ENCODE data around the gene STPG4. TPM values are rescaled to one million over a fixed set of nuclear protein-coding genes. Genes with fewer than 3 reads are reported as not detected.

STPG4 gene
- total RNA-seq, 3 donors from 2014 or later = 0.32 TPM; not detected in 2

- H3K27ac ChIP-seq = peak overlapping the region; percentile 40 to 70
- no peaks in the 10 kb centered on the region for H3K27me3 ChIP-seq
- TF ChIP-seq CTCF (IDR thresholded peaks at IDR 0.05) = no peak
- TF ChIP-seq POLR2AphosphoS5 (IDR thresholded peaks at IDR 0.05) = no peak
- TF ChIP-seq POLR2A (IDR thresholded peaks at IDR 0.05) = no peak
- no peaks in the 10 kb centered on the region for H3K36me3 ChIP-seq
- intact Hi-C loops (cut with DNase I; ENCODE audit: low total_unique reads) = no loop called here
- no peaks in the 10 kb centered on the region for H3K4me1 ChIP-seq
- no peak overlapping the region for H3K4me3 ChIP-seq
- DNase-seq (ENCODE audit: low spot score in 2 of 2) = no peak
- no peaks in the 10 kb centered on the region for H3K9me3 ChIP-seq
Observed at GRCh38 chr2:47077442-47078117, 77.5 kb downstream of the STPG4 start.

GRCh38 chr2:47076586-47077441 lies 78.3 kb downstream of the STPG4 start:
- DNase-seq (ENCODE audit: low spot score in 2 of 2) = no peak
- TF ChIP-seq POLR2AphosphoS5 (IDR thresholded peaks at IDR 0.05) = peak in 1 of 3 donors; percentile 31
- TF ChIP-seq CTCF (IDR thresholded peaks at IDR 0.05) = peak in 1 of 3 donors; percentile 8
- TF ChIP-seq POLR2A (IDR thresholded peaks at IDR 0.05) = no peak
- Histone ChIP-seq H3K36me3 (no peaks in the 10 kb centered on the region), H3K9me3 (no peaks in the 10 kb centered on the region), H3K4me1 (peaks cover 0 to under 1% of the 10 kb centered on the region in 2 donors), H3K27me3 (no peaks in the 10 kb centered on the region), H3K27ac (peak overlapping the region; percentile 40 to 70), H3K4me3 (no peak overlapping the region)
- intact Hi-C loops (cut with DNase I; ENCODE audit: low total_unique reads) = no loop called here

GRCh38 chr2:47076126-47076506 lies 79.0 kb downstream of the STPG4 start:
- no peak for TF ChIP-seq CTCF (IDR thresholded peaks at IDR 0.05)
- no peak for TF ChIP-seq POLR2AphosphoS5 (IDR thresholded peaks at IDR 0.05)
- TF ChIP-seq POLR2A (IDR thresholded peaks at IDR 0.05) = no peak
- Histone ChIP-seq H3K36me3 (no peaks in the 10 kb centered on the region), H3K27ac (peak overlapping the region; percentile 40 to 70), H3K9me3 (no peaks in the 10 kb centered on the region), H3K4me3 (no peak overlapping the region), H3K4me1 (peaks cover 3 to 7% of the 10 kb centered on the region in 2 donors), H3K27me3 (no peaks in the 10 kb centered on the region)
- intact Hi-C loops (cut with DNase I; ENCODE audit: low total_unique reads) = no loop called here
- no peak for DNase-seq (ENCODE audit: low spot score in 2 of 2)

- Histone ChIP-seq H3K36me3 (no peaks in the 10 kb centered on the region), H3K27ac (peak overlapping the region; percentile 70 to 94), H3K4me3 (no peak overlapping the region), H3K4me1 (peaks cover 9 to 11% of the 10 kb centered on the region in 2 donors), H3K27me3 (no peaks in the 10 kb centered on the region), H3K9me3 (no peaks in the 10 kb centered on the region)
- DNase-seq (ENCODE audit: low spot score in 2 of 2) = no peak
- no peak for TF ChIP-seq CTCF (IDR thresholded peaks at IDR 0.05)
- no peak for TF ChIP-seq POLR2AphosphoS5 (IDR thresholded peaks at IDR 0.05)
- TF ChIP-seq POLR2A (IDR thresholded peaks at IDR 0.05) = no peak
- intact Hi-C loops (cut with DNase I; ENCODE audit: low total_unique reads) = no loop called here
Observed at GRCh38 chr2:47075361-47076125, 79.6 kb downstream of the STPG4 start.

Data from breast epithelium (tissue), 4 donors.